Measurements from ENCODE around the gene CTAGE6.
"Not testable (repeated sequence)": the region's sequence is repeated elsewhere in the genome, so short reads cannot be mapped to it uniquely, and the experiment has no call there.

DNA sequence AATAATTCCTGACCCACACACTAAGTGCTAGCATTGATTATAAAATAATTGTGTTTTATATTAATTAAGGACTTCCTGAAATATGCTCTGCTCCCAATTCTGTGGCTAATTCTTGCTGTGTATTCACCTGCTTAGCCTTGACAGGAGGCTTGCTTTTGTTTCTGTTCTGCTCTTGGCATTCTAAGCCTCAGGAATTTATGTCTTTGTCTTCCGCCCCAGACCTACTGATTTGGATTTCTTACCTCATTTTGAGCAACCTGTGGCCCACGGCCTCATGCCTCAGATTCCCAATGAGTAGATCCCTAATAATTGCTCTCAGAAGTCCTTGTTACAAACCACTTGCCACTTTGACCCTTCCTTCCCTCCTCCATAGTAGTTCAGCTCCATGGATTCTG lies 40.4 kb upstream of the CTAGE6 start:
- not testable (repeated sequence) for TF ChIP-seq POLR2A, POLR2AphosphoS5 (IDR thresholded peaks at IDR 0.05)
- TF ChIP-seq, protein P1, sequence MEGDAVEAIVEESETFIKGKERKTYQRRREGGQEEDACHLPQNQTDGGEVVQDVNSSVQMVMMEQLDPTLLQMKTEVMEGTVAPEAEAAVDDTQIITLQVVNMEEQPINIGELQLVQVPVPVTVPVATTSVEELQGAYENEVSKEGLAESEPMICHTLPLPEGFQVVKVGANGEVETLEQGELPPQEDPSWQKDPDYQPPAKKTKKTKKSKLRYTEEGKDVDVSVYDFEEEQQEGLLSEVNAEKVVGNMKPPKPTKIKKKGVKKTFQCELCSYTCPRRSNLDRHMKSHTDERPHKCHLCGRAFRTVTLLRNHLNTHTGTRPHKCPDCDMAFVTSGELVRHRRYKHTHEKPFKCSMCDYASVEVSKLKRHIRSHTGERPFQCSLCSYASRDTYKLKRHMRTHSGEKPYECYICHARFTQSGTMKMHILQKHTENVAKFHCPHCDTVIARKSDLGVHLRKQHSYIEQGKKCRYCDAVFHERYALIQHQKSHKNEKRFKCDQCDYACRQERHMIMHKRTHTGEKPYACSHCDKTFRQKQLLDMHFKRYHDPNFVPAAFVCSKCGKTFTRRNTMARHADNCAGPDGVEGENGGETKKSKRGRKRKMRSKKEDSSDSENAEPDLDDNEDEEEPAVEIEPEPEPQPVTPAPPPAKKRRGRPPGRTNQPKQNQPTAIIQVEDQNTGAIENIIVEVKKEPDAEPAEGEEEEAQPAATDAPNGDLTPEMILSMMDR (IDR thresholded peaks at IDR 0.05): not testable (repeated sequence)

Data from breast epithelium (tissue), 3 donors.